HepG2 (cell line): ENCODE measurements around the gene MAMDC2. TPM values are rescaled to one million over a fixed set of nuclear protein-coding genes. Genes with fewer than 3 reads are reported as not detected.

Source experiments
- ATAC-seq: fragments of 200-7000 bp; cut with Tn5 transposase; 3 replicates; pipeline ENCODE4 v1.9.1; 2020; ENCODE audit warnings: mild to moderate bottlenecking, moderate library complexity
- BruUV-seq: library from RNA; stranded (reverse); fragments of 400-500 nt; replicated peaks from 2 replicates; lab custom pipeline; 2021; lab: Mats Ljungman, UMichigan
- CTCF ChIA-PET: fragments of 300-600 bp; formaldehyde crosslinking; extraction: SDS; loops from one replicate; lab custom pipeline; 2021; ENCODE audit warnings: low total read pairs, inconsistent platforms, low intra/inter-chr PET ratio; lab: Yijun Ruan, JAX
- POLR2A ChIA-PET: fragments of 350-600 bp; sonication (Branson Sonifier 250); formaldehyde crosslinking; loops from one replicate; lab custom pipeline; 2020; ENCODE audit warnings: antibody characterized with exemption, inconsistent platforms; lab: Yijun Ruan, JAX
- DNase-seq: peaks from one replicate; pipeline ENCODE4 v3.0.0-alpha.2; 2015; ENCODE audit warnings: low spot score
- FAIRE-seq: peaks from 3 replicates; lab custom pipeline; 2011; peaks lifted over from hg19 to GRCh38; lab: Jason Lieb, UNC
- H2AFZ ChIP-seq: one replicate; pipeline ENCODE4 v1.6.1; 2011; ENCODE audit warnings: low read length, inconsistent platforms
- H3K27ac ChIP-seq: fragments of 300-600 bp; 3 replicates; pipeline ENCODE4 v1.8.0; 2011; ENCODE audit warnings: mixed run types, mild to moderate bottlenecking, mixed read lengths, low read length, inconsistent platforms; ENCODE audit not compliant: insufficient read depth; ENCODE audit errors: extremely low read length
- H3K27me3 ChIP-seq, 2 experiments: fragments of 200-600 bp in 1 of 2; 2 replicates in 1 of 2; 3 replicates in 1 of 2; pipeline versions ENCODE4 v1.6.0 to v1.8.0; 2011; ENCODE audit warnings: low read length in 2 of 2, mild to moderate bottlenecking in 2 of 2, moderate library complexity in 2 of 2, inconsistent platforms in 1 of 2; ENCODE audit not compliant: insufficient read depth in 2 of 2, control insufficient read depth in 1 of 2
- H3K36me3 ChIP-seq, 2 experiments: fragments of 200-600 bp in 1 of 2; replicated peaks in 1 of 2; 2 replicates in 1 of 2; 3 replicates in 1 of 2; pipeline versions ENCODE4 v1.5.1 to v1.8.0; 2011; ENCODE audit warnings: low read length in 2 of 2, inconsistent platforms in 1 of 2; ENCODE audit not compliant: insufficient read depth in 2 of 2, control insufficient read depth in 1 of 2
- H3K4me1 ChIP-seq: 2 replicates; pipeline ENCODE4 v1.5.1; 2012; ENCODE audit warnings: low read length, inconsistent platforms; ENCODE audit not compliant: insufficient read depth
- H3K4me2 ChIP-seq: 2 replicates; pipeline ENCODE4 v1.6.0; 2011; ENCODE audit warnings: low read depth, low read length, inconsistent platforms
- H3K4me3 ChIP-seq, 3 experiments: fragments of 200-600 bp in 1 of 3; sonication (generic), shearing (Covaris generic) in 1 of 3; replicated peaks in 1 of 3; 2 replicates each; pipeline ENCODE4 v1.5.1; 2011 to 2016; ENCODE audit warnings: low read length in 3 of 3, inconsistent platforms in 2 of 3, low read depth in 2 of 3, mild to moderate bottlenecking in 2 of 3, control low read depth in 1 of 3, mixed read lengths in 1 of 3; ENCODE audit not compliant: insufficient read depth in 1 of 3
- H3K79me2 ChIP-seq: one replicate; pipeline ENCODE4 v1.6.1; 2011; ENCODE audit warnings: low read length, inconsistent platforms; ENCODE audit not compliant: insufficient read depth
- H3K9ac ChIP-seq: 2 replicates; pipeline ENCODE4 v1.6.0; 2011; ENCODE audit warnings: mild to moderate bottlenecking, low read depth, low read length, inconsistent platforms; ENCODE audit not compliant: insufficient read depth
- H3K9me3 ChIP-seq: 2 replicates; pipeline ENCODE4 v1.5.1; 2012; ENCODE audit warnings: mild to moderate bottlenecking, low read length
- H4K20me1 ChIP-seq: 2 replicates; pipeline ENCODE4 v1.6.0; 2011; ENCODE audit warnings: inconsistent platforms, mild to moderate bottlenecking, low read length, moderate library complexity; ENCODE audit not compliant: insufficient read depth
- ATF6 ChIP-seq: sonication (generic); formaldehyde crosslinking; conservative IDR thresholded peaks from 2 replicates; pipeline ENCODE4 v1.4.0; 2020; ENCODE audit warnings: missing genetic modification reagents
- ELF3 ChIP-seq: IDR thresholded peaks from 2 replicates; pipeline ENCODE4 v1.6.1; 2016; ENCODE audit warnings: missing genetic modification reagents, missing compliant biosample characterization
- HNRNPK ChIP-seq: fragments of 200-400 bp; formaldehyde crosslinking; IDR thresholded peaks from 2 replicates; pipeline ENCODE4 v1.6.1; 2018; ENCODE audit warnings: low read length, low read depth, moderate library complexity, mild to moderate bottlenecking; ENCODE audit not compliant: poor library complexity, severe bottlenecking
- KDM5A ChIP-seq: fragments of 200-600 bp; sonication (generic); IDR thresholded peaks from 2 replicates; pipeline ENCODE4 v1.7.0; 2018; ENCODE audit warnings: antibody characterized with exemption, mild to moderate bottlenecking, low read length, borderline replicate concordance
- STAG1 ChIP-seq: sonication (generic); formaldehyde crosslinking; IDR thresholded peaks from 2 replicates; pipeline ENCODE4 v1.4.0; 2020; ENCODE audit warnings: missing genetic modification reagents
- TBX2 ChIP-seq: sonication (generic); formaldehyde crosslinking; IDR thresholded peaks from 2 replicates; pipeline ENCODE4 v1.5.0; 2020; ENCODE audit warnings: missing genetic modification reagents, mild to moderate bottlenecking, borderline replicate concordance
- WGBS: methylation state at CpG from one replicate; pipeline ENCODE4 v1.1.6; 2017; ENCODE audit warnings: low lambda C conversion rate; 5-methylcytosine and 5-hydroxymethylcytosine counted together
- in situ Hi-C: cut with HindIII; loops from 2 replicates; pipeline ENCODE4 v1.10.0; 2017; ENCODE audit warnings: low pct_unique_long_range_greater_than_20kb; ENCODE audit not compliant: extremely low pct_ligation_motif_present
- intact Hi-C: fragments of 100-400 bp; cut with micrococcal nuclease; formaldehyde crosslinking; loops from one replicate; pipeline ENCODE4 v1.10.0; 2022; ENCODE audit not compliant: unreplicated experiment
- polyA plus RNA-seq, 8 experiments: library from polyadenylated mRNA; depleted of rRNA in 3 of 8; stranded (reverse) in 7 of 8; unstranded in 1 of 8; fragments of >200 nt; fragmentation: Illumina TruSeq in 4 of 8; extraction: Trizol in 4 of 8; gene quantifications; 2 replicates each; pipeline versions ENCODE4 v1.2.1 to v1.2.3, GENCODE V29; 2011 to 2016; ENCODE audit warnings: low read depth in 4 of 8, missing spikeins in 1 of 8, mixed read lengths in 1 of 8; ENCODE audit not compliant: insufficient read depth in 1 of 8
- total RNA-seq, 5 experiments: library from RNA; depleted of rRNA; stranded (reverse); fragments of >200 nt; fragmentation: Illumina TruSeq; extraction: Trizol; gene quantifications; 2 replicates each; pipeline ENCODE4 v1.2.3, GENCODE V29; 2016; ENCODE audit warnings: low read depth in 1 of 5
- TF ChIP-seq, protein P1 (sequence below): sonication (generic); formaldehyde crosslinking; IDR thresholded peaks from 2 replicates; pipeline ENCODE4 v1.4.0; 2020; ENCODE audit warnings: missing genetic modification reagents
- TF ChIP-seq, protein P2 (sequence below): sonication (generic); formaldehyde crosslinking; IDR thresholded peaks from 2 replicates; pipeline ENCODE4 v1.5.1; 2020; ENCODE audit warnings: missing genetic modification reagents, mild to moderate bottlenecking, borderline replicate concordance
- TF ChIP-seq, protein P3 (sequence below): IDR thresholded peaks from 2 replicates; pipeline ENCODE4 v1.4.0; 2020; ENCODE audit warnings: mild to moderate bottlenecking, missing genetic modification reagents

The MAMDC2 gene
- total and polyA plus RNA-seq, 2 of the 13 experiments (the other 11 are each of a cell fraction or from before 2014, with no cell fraction given), result not detected

GRCh38 chr9:70147196-70147595 lies 103.5 kb downstream of the MAMDC2 start:
- in situ Hi-C loops (no loop called here), intact Hi-C loops (no loop called here)
- Histone ChIP-seq H3K79me2 (no peaks in the 10 kb centered on the region), H3K27ac (no peak overlapping the region), H3K9ac (no peak overlapping the region), H3K4me3 (no peak overlapping the region), H3K4me1 (no peaks in the 10 kb centered on the region; the same call in 1 of the 2 replicates), H2AFZ (no peak overlapping the region), H3K4me2 (no peak overlapping the region), H3K9me3 (no peaks in the 10 kb centered on the region), H4K20me1 (no peaks in the 10 kb centered on the region), H3K27me3 (no peaks in the 10 kb centered on the region), H3K36me3 (no peaks in the 10 kb centered on the region)
- ATAC-seq (no peak), DNase-seq (no peak), FAIRE-seq (no peak)
- peak; percentile 18 for TF ChIP-seq HNRNPK
- TF ChIP-seq, protein P1, sequence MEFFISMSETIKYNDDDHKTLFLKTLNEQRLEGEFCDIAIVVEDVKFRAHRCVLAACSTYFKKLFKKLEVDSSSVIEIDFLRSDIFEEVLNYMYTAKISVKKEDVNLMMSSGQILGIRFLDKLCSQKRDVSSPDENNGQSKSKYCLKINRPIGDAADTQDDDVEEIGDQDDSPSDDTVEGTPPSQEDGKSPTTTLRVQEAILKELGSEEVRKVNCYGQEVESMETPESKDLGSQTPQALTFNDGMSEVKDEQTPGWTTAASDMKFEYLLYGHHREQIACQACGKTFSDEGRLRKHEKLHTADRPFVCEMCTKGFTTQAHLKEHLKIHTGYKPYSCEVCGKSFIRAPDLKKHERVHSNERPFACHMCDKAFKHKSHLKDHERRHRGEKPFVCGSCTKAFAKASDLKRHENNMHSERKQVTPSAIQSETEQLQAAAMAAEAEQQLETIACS (CRISPR knock-in tag), result no peak
- 4% methylated on average over 1 of the region's 1 CpG for WGBS
- ChIA-PET CTCF (no interaction called here), POLR2A (no interaction called here)
- no TSS peak for BruUV-seq

- Histone ChIP-seq H3K36me3 (no peaks in the 10 kb centered on the region), H2AFZ (no peak overlapping the region), H4K20me1 (no peaks in the 10 kb centered on the region), H3K9me3 (no peaks in the 10 kb centered on the region), H3K79me2 (no peaks in the 10 kb centered on the region), H3K27me3 (no peaks in the 10 kb centered on the region), H3K4me3 (no peak overlapping the region), H3K4me2 (no peak overlapping the region), H3K4me1 (no peaks in the 10 kb centered on the region; the same call in 1 of the 2 replicates), H3K27ac (no peak overlapping the region), H3K9ac (no peak overlapping the region)
- ChIA-PET POLR2A (no interaction called here), CTCF (no interaction called here)
- DNase-seq (no peak), ATAC-seq (no peak), FAIRE-seq (no peak)
- intact Hi-C loops, result no loop called here
- WGBS, result 43% methylated on average over 3 of the region's 3 CpGs
- BruUV-seq, result no TSS peak
- in situ Hi-C loops, result no loop called here
- TF ChIP-seq ELF3 (CRISPR knock-in tag), result no peak
- no peak for TF ChIP-seq TBX2
- no peak for TF ChIP-seq KDM5A
- TF ChIP-seq, protein P2, sequence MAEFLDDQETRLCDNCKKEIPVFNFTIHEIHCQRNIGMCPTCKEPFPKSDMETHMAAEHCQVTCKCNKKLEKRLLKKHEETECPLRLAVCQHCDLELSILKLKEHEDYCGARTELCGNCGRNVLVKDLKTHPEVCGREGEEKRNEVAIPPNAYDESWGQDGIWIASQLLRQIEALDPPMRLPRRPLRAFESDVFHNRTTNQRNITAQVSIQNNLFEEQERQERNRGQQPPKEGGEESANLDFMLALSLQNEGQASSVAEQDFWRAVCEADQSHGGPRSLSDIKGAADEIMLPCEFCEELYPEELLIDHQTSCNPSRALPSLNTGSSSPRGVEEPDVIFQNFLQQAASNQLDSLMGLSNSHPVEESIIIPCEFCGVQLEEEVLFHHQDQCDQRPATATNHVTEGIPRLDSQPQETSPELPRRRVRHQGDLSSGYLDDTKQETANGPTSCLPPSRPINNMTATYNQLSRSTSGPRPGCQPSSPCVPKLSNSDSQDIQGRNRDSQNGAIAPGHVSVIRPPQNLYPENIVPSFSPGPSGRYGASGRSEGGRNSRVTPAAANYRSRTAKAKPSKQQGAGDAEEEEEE (CRISPR knock-in tag), result no peak
- no peak for TF ChIP-seq ATF6
- TF ChIP-seq, protein P3, sequence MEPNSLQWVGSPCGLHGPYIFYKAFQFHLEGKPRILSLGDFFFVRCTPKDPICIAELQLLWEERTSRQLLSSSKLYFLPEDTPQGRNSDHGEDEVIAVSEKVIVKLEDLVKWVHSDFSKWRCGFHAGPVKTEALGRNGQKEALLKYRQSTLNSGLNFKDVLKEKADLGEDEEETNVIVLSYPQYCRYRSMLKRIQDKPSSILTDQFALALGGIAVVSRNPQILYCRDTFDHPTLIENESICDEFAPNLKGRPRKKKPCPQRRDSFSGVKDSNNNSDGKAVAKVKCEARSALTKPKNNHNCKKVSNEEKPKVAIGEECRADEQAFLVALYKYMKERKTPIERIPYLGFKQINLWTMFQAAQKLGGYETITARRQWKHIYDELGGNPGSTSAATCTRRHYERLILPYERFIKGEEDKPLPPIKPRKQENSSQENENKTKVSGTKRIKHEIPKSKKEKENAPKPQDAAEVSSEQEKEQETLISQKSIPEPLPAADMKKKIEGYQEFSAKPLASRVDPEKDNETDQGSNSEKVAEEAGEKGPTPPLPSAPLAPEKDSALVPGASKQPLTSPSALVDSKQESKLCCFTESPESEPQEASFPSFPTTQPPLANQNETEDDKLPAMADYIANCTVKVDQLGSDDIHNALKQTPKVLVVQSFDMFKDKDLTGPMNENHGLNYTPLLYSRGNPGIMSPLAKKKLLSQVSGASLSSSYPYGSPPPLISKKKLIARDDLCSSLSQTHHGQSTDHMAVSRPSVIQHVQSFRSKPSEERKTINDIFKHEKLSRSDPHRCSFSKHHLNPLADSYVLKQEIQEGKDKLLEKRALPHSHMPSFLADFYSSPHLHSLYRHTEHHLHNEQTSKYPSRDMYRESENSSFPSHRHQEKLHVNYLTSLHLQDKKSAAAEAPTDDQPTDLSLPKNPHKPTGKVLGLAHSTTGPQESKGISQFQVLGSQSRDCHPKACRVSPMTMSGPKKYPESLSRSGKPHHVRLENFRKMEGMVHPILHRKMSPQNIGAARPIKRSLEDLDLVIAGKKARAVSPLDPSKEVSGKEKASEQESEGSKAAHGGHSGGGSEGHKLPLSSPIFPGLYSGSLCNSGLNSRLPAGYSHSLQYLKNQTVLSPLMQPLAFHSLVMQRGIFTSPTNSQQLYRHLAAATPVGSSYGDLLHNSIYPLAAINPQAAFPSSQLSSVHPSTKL (CRISPR knock-in tag), result no peak
- TF ChIP-seq STAG1 (CRISPR knock-in tag), result peak; percentile 43
Observed at GRCh38 chr9:70147651-70148050, 104.0 kb downstream of the MAMDC2 start.
